HepG2 (cell line): ENCODE data around the gene RUVBL2. TPM values are rescaled to one million over a fixed set of nuclear protein-coding genes. Genes with fewer than 3 reads are reported as not detected.

Experiments
- AKAP8 ChIP-seq: sonication (generic); formaldehyde crosslinking; IDR thresholded peaks from 2 replicates; pipeline ENCODE4 v1.5.1; 2020; ENCODE audit warnings: mild to moderate bottlenecking, missing genetic modification reagents
- GABPB1 ChIP-seq: IDR thresholded peaks from 2 replicates; pipeline ENCODE4 v1.6.1; 2016; ENCODE audit warnings: mild to moderate bottlenecking, missing genetic modification reagents, moderate library complexity, missing compliant biosample characterization
- HIC2 ChIP-seq: sonication (generic); formaldehyde crosslinking; IDR thresholded peaks from 2 replicates; pipeline ENCODE4 v1.9.0; 2022; ENCODE audit warnings: low read depth, missing genetic modification reagents
- KDM2A ChIP-seq: sonication (generic); formaldehyde crosslinking; IDR thresholded peaks from 2 replicates; pipeline ENCODE4 v1.4.0; 2020; ENCODE audit warnings: low read depth, missing genetic modification reagents, borderline replicate concordance
- MXD4 ChIP-seq: IDR thresholded peaks from 2 replicates; pipeline ENCODE4 v1.6.1; 2016; ENCODE audit warnings: mild to moderate bottlenecking, missing biosample characterization, missing genetic modification reagents
- SALL1 ChIP-seq: sonication (generic); formaldehyde crosslinking; IDR thresholded peaks from 2 replicates; pipeline ENCODE4 v1.8.0; 2022; ENCODE audit warnings: mild to moderate bottlenecking, missing genetic modification reagents
- SP140L ChIP-seq: sonication (generic); formaldehyde crosslinking; IDR thresholded peaks from 2 replicates; pipeline ENCODE4 v1.4.0; 2020; ENCODE audit warnings: missing genetic modification reagents, borderline replicate concordance
- ZBTB7B ChIP-seq: sonication (generic); formaldehyde crosslinking; IDR thresholded peaks from 2 replicates; pipeline ENCODE4 v1.4.0; 2020; ENCODE audit warnings: missing genetic modification reagents
- ZNF407 ChIP-seq: sonication (generic); formaldehyde crosslinking; IDR thresholded peaks from one replicate; pipeline ENCODE4 v1.5.1; 2020; ENCODE audit warnings: mild to moderate bottlenecking, missing genetic modification reagents; ENCODE audit errors: not compliant biosample characterization
- ZNF574 ChIP-seq: sonication (generic); formaldehyde crosslinking; IDR thresholded peaks from 2 replicates; pipeline ENCODE4 v1.4.0; 2020; ENCODE audit warnings: missing genetic modification reagents
- ZNF687 ChIP-seq: sonication (generic); formaldehyde crosslinking; IDR thresholded peaks from 2 replicates; pipeline ENCODE4 v1.5.1; 2020; ENCODE audit warnings: mild to moderate bottlenecking, missing genetic modification reagents, moderate library complexity
- polyA plus RNA-seq, 8 experiments: library from polyadenylated mRNA; depleted of rRNA in 3 of 8; stranded (reverse) in 7 of 8; unstranded in 1 of 8; fragments of >200 nt; fragmentation: Illumina TruSeq in 4 of 8; extraction: Trizol in 4 of 8; gene quantifications; 2 replicates each; pipeline versions ENCODE4 v1.2.1 to v1.2.3, GENCODE V29; 2011 to 2016; ENCODE audit warnings: low read depth in 4 of 8, missing spikeins in 1 of 8, mixed read lengths in 1 of 8; ENCODE audit not compliant: insufficient read depth in 1 of 8
- total RNA-seq, 5 experiments: library from RNA; depleted of rRNA; stranded (reverse); fragments of >200 nt; fragmentation: Illumina TruSeq; extraction: Trizol; gene quantifications; 2 replicates each; pipeline ENCODE4 v1.2.3, GENCODE V29; 2016; ENCODE audit warnings: low read depth in 1 of 5

The RUVBL2 gene
- total and polyA plus RNA-seq, 2 of the 13 experiments (the other 11 are each of a cell fraction or from before 2014, with no cell fraction given) = 120 to 122 TPM

- TF ChIP-seq ZNF574 (CRISPR knock-in tag) (peak; percentile 53), MXD4 (CRISPR knock-in tag) (0 out of 2 replicates have a peak, but pooled peaks have one; percentile 24), SP140L (CRISPR knock-in tag) (no peak), ZNF407 (CRISPR knock-in tag) (no peak), AKAP8 (peak; percentile 90), ZBTB7B (peak; percentile 36; the same call in 1 of the 2 replicates), HIC2 (CRISPR knock-in tag) (no peak), ZNF687 (peak; percentile 75), SALL1 (peak; percentile 56; the same call in 1 of the 2 replicates), KDM2A (CRISPR knock-in tag) (peak; percentile 91), GABPB1 (CRISPR knock-in tag) (peak; percentile 49; the same call in 1 of the 2 replicates)
Observed at GRCh38 chr19:49017666-49018351, 24.1 kb downstream of the RUVBL2 start (continued).
